Measurements from ENCODE around the gene C1orf174.

C1orf174 gene

DNA sequence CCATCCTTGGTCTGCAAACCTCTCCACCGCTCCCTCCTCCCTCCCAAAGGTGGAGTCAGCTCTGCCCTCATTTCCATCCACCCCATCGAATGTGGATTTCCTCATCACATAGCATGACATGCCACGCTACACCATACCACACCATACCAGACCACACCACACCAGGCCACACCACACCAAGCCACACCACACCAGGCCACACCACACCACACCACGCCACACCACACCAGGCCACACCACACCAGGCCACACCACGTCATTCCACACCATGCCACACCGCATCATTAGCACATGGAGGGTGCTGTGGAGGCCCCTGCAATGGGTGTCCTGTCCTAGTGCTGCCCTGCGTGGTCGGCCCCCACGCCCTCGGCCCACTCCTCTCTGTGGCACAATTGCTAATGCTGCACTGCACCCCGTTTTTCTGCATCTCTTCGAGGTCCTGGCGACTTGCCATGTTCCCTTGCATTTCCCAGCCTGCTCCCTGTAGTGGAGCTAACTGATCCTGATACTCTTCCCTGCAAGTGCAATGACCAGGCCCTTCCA, 31.5 kb downstream of the C1orf174 start:
- DNase-seq (ENCODE audit: low read depth) = no peak

GRCh38 chr1:3865606-3866160, 34.4 kb downstream of the C1orf174 start:
- no peak for DNase-seq (ENCODE audit: low read depth)

DNA sequence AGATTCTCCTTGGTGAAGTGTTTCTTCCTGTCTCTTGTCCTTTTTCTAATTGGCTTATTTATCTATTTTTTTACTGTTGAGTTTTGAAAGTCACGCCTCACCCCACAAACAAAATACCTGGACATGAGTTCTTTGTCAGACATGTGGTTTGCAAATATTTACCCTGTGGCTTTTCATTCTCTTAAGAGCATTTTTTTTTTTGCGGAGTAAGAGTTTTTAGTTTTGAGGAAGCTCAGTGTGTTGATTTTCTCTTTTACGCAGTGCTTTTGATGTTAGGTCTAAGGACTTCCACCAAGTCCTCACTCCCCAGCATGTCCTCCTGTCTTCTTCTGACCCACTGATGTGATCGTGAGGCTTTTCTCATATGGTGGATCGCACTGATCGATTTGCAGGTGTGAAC, 35.2 kb downstream of the C1orf174 start:
- DNase-seq (ENCODE audit: low read depth) = no peak

GRCh38 chr1:3863231-3863935, 36.7 kb downstream of the C1orf174 start:
- DNase-seq (ENCODE audit: low read depth) = no peak

- DNase-seq (ENCODE audit: low read depth) = no peak
Measured at GRCh38 chr1:3858231-3858981, 41.7 kb downstream of the C1orf174 start.

DNA sequence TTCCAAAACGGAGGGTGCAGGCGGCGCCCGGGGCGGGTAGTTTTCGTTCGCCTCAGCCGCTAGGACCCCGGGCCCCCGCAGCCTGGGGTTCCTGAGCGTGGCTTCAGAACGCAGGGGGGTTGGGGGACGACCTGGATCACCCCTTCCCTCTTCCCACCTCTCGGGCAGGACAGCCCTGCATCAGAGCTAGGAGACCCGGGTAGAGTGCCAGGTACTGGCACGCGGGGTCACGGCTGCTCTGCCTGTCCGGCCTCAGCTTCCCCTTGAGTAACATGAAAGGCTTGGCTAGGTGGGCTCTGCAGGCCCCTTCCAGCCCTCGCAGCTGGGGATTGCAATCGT, 42.3 kb downstream of the C1orf174 start:
- no peak for DNase-seq (ENCODE audit: low read depth)

- DNase-seq (ENCODE audit: low read depth) = peak; percentile 47
Measured at GRCh38 chr1:3856923-3857790, 42.9 kb downstream of the C1orf174 start, which contains the start of the genes CEP104 and DFFB. CEP104 (minus strand) TSS chr1:3857211; CDS start chr1:3852407, 4,804 bp downstream. DFFB (plus strand) TSS chr1:3857476; CDS start chr1:3857604, 128 bp downstream.

GRCh38 chr1:3852711-3853485, 47.2 kb downstream of the C1orf174 start:
- no peak for DNase-seq (ENCODE audit: low read depth)

- DNase-seq (ENCODE audit: low read depth) = no peak
Measured at GRCh38 chr1:3852091-3852490, 48.0 kb downstream of the C1orf174 start.

DNA sequence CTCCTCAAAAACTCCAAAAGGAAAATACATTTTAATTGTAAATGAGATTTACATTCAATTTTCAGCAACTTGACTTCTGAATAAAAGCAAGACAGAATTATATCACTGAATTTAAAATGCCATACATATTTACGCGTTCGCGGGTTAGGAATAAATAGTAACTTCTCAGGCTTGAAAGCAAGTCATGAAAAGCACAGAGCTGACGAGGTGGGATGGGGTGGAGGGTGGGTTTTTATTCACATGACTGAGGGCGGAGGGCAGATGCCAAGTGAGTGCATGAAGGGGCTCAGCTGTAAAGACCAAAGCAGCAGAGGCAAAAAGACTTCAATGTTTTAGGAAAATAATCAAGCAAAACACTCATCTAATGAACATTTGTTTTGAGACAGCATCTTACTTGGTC, 48.8 kb downstream of the C1orf174 start:
- no peak for DNase-seq (ENCODE audit: low read depth)

- no peak for DNase-seq (ENCODE audit: low read depth)
Measured at GRCh38 chr1:3850857-3851256, 49.2 kb downstream of the C1orf174 start.

GRCh38 chr1:3847081-3847480, 53.0 kb downstream of the C1orf174 start:
- DNase-seq (ENCODE audit: low read depth) = no peak

- no peak for DNase-seq (ENCODE audit: low read depth)
Measured at GRCh38 chr1:3846541-3846940, 53.5 kb downstream of the C1orf174 start.

DNA sequence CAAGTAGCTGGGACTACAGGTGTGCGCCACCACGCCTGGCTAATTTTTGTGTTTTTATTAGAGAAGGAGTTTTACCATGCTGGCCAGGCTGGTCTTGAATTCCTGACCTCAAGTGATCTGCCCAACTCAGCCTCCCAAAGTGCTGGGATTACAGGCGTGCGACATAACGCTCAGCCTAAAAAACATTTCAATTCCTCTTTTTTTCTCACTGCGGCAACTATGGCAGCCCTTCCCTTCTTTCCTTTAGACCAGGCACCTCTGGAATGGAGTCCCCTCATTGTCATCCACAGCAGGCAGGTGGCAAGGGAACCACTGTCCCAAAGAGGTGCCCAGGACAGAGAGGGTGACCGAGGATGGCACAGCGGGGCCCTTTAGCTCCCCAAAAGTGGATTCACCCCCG, 57.2 kb downstream of the C1orf174 start:
- DNase-seq (ENCODE audit: low read depth) = no peak

DNA sequence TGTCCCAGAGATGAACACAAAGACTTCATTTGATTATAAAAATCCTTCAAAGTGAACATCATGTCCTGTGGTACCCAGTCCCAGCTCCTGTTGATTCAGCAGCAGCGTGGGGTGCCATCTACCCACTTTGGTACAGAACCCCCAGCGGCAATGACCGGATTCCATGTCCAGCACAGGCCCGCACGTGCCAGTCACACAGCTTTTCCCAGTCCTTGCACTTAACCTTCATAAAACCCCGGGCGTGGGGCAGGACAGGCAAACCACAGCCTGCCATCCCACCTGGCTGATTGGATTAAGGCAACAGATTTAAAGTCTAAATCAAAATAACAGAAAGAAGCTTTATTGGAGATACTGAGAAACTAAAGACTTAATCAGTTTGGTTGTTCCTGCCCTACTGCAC, 58.6 kb downstream of the C1orf174 start:
- DNase-seq (ENCODE audit: low read depth) = no peak
